NCI-H2196 (cell line): Measurements from ENCODE around the gene CMTM2.
"Not testable (repeated sequence)": the region's sequence is repeated elsewhere in the genome, so short reads cannot be mapped to it uniquely, and the experiment has no call there.

ENCODE experiments used
- DNase-seq: peaks from one replicate; lab custom pipeline; 2025; ENCODE audit not compliant: unreplicated experiment; lab: John Stamatoyannopoulos, UW

Gene CMTM2

GRCh38 chr16:66630561-66631260 is 51.4 kb downstream of the CMTM2 start:
- DNase-seq, result not testable (repeated sequence)

- not testable (repeated sequence) for DNase-seq
Measured at GRCh38 chr16:66631558-66631957, 52.3 kb downstream of the CMTM2 start.

GRCh38 chr16:66634527-66635196 is 55.4 kb downstream of the CMTM2 start:
- DNase-seq, result no peak

GRCh38 chr16:66635406-66635805 is 56.1 kb downstream of the CMTM2 start:
- no peak for DNase-seq

GRCh38 chr16:66636199-66636598 is 56.9 kb downstream of the CMTM2 start:
- no peak for DNase-seq

- DNase-seq, result no peak
Measured at GRCh38 chr16:66637806-66638205, 58.5 kb downstream of the CMTM2 start.
